Right atrium auricular region (tissue), 2 donors: ENCODE results near the gene ACBD4. TPM values are rescaled to one million over a fixed set of nuclear protein-coding genes. Genes with fewer than 3 reads are reported as not detected.

Source experiments
- DNase-seq: peaks from one replicate; pipeline ENCODE4 v3.0.0-alpha.2; 2019; ENCODE audit warnings: low spot score
- H3K27ac ChIP-seq, 2 donors: fragments of 200-600 bp; sonication (generic); 1 replicate in 1 of 2; 2 replicates in 1 of 2; pipeline ENCODE4 v1.5.1; 2016 to 2019
- H3K27me3 ChIP-seq, 2 donors: fragments of 200-600 bp; sonication (generic); one replicate each; pipeline versions ENCODE4 v1.5.1 to v1.6.0; 2017 to 2019
- H3K36me3 ChIP-seq: fragments of 200-600 bp; sonication (generic); one replicate; pipeline ENCODE4 v1.5.1; 2016
- H3K4me1 ChIP-seq, 2 donors: fragments of 200-600 bp; sonication (generic); one replicate each; pipeline versions ENCODE4 v1.5.1 to v1.6.0; 2017 to 2019
- H3K4me3 ChIP-seq, 2 donors: fragments of 200-600 bp; sonication (generic); 1 replicate in 1 of 2; 2 replicates in 1 of 2; pipeline ENCODE4 v1.5.1; 2017 to 2019; ENCODE audit warnings: mild to moderate bottlenecking in 1 of 2, moderate library complexity in 1 of 2
- H3K9me3 ChIP-seq, 2 donors: fragments of 200-600 bp; sonication (generic); one replicate each; pipeline ENCODE4 v1.5.1; 2019
- total RNA-seq, 2 donors: library from RNA; depleted of rRNA; stranded (reverse); fragments of >200 nt; gene quantifications; one replicate each; pipeline ENCODE4 v1.1.0, GENCODE V29; 2016
- TF ChIP-seq, protein P1 (sequence below), 2 donors: fragments of 200-600 bp; sonication (generic); IDR thresholded peaks; one replicate each; pipeline ENCODE4 v1.5.1; 2019; ENCODE audit warnings: antibody characterized with exemption in 2 of 2

ACBD4 gene
- total RNA-seq, 2 donors from 2014 or later = 9.0 to 9.4 TPM

DNA sequence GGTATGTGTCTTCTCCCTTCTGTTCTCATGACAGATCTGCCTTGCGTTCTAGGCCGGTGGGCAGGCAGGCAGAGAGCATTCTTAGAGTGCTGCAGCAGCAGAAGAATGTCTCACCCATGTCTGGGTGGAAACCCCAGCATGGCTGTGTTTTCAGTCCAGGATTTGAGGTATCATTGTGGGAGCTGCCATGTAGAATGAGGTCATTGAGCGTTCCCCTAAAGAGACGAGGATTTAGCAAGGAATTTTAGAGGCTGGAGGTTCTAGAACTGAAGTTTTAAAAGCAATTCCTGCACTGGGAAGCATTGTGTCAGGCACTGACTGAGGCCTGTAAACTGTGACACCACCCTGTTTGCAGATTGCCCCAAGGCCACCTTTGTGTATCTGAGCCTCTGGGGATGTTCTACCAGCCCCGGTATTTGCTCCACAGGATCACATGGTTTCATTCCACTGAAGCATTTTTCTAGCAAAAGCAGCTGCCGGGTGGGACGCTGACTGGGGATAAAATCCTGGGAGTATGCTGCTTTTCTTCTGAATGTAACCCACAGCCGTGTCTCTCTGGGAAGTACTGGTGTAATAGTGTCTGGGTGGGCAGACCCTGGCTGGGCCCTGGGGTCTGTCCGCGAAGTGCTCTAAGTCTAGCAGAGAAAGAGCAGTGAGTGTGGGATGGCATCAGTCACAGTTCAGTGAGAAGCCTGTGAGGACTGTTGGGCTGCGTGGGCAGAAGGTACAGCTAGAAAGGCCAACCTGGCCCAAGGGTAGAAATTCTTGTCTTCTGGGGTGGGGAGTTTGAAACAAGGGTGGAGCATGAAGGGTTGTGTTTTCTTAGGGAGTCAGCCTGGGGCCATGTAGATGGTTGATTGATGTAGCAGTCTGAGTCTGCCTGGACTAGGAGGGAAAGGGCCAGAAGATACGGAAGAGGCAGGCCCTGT, 33.3 kb upstream of the ACBD4 start:
- Histone ChIP-seq H3K36me3 (peaks cover 94% of the 10 kb centered on the region), H3K4me1 (peaks cover 0 to 58% of the 10 kb centered on the region in 2 donors), H3K9me3 (no peaks in the 10 kb centered on the region), H3K27ac (peak overlapping the region; percentile 72 to 87), H3K27me3 (no peaks in the 10 kb centered on the region), H3K4me3 (no peak overlapping the region)
- TF ChIP-seq, protein P1, sequence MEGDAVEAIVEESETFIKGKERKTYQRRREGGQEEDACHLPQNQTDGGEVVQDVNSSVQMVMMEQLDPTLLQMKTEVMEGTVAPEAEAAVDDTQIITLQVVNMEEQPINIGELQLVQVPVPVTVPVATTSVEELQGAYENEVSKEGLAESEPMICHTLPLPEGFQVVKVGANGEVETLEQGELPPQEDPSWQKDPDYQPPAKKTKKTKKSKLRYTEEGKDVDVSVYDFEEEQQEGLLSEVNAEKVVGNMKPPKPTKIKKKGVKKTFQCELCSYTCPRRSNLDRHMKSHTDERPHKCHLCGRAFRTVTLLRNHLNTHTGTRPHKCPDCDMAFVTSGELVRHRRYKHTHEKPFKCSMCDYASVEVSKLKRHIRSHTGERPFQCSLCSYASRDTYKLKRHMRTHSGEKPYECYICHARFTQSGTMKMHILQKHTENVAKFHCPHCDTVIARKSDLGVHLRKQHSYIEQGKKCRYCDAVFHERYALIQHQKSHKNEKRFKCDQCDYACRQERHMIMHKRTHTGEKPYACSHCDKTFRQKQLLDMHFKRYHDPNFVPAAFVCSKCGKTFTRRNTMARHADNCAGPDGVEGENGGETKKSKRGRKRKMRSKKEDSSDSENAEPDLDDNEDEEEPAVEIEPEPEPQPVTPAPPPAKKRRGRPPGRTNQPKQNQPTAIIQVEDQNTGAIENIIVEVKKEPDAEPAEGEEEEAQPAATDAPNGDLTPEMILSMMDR (IDR thresholded peaks at IDR 0.05) = no peak
- DNase-seq = no peak

DNA sequence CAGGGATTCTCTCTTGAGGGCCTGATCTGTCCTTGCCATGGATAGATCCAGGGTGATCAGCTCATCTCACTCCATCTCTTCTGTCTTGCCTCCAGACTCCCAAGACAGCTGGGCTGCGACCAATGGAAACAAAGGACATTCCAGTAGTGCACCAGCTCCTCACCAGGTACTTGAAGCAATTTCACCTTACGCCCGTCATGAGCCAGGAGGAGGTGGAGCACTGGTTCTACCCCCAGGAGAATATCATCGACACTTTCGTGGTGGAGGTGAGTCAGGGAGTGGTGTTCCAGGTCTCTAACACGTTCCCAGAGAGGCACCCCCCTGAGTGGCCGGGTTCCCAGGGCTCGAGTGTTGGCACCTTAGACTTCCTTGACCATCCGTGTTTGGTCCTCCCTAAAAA, 32.6 kb upstream of the ACBD4 start:
- Histone ChIP-seq H3K4me3 (no peak overlapping the region), H3K9me3 (no peaks in the 10 kb centered on the region), H3K27me3 (no peaks in the 10 kb centered on the region), H3K27ac (peak overlapping the region; percentile 72 to 87), H3K4me1 (peaks cover 0 to 65% of the 10 kb centered on the region in 2 donors), H3K36me3 (peaks cover 94% of the 10 kb centered on the region)
- TF ChIP-seq, protein P1 (IDR thresholded peaks at IDR 0.05) = no peak
- DNase-seq = no peak

DNA sequence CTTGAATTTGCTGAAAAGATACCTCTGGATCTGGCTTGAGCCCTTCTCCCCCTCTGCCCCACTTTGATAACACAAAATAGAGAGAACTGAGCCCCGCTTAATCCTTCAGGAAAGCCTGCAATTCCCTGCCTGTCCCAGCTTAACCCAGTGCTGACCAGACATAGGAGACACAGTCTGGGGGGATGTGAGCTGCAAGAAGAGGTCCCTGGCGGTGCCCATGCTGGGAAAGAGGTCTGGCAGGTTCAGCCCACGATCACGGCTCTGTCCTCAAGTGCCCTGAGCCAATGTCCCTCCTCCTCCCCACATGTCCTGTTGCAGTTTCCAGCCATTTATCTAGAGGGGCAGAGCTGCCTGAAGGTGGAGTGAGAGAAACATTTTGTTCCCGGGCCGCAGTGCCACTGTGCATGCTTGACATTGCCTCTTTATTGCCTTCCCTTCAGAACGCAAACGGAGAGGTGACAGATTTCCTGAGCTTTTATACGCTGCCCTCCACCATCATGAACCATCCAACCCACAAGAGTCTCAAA, 32.2 kb upstream of the ACBD4 start:
- no peaks in the 10 kb centered on the region for H3K27me3 ChIP-seq
- TF ChIP-seq, protein P1 (IDR thresholded peaks at IDR 0.05) = no peak
- no peak overlapping the region for H3K4me3 ChIP-seq
- peaks cover 0 to 66% of the 10 kb centered on the region in 2 donors for H3K4me1 ChIP-seq
- peaks cover 94% of the 10 kb centered on the region for H3K36me3 ChIP-seq
- no peak for DNase-seq
- no peaks in the 10 kb centered on the region for H3K9me3 ChIP-seq
- peak overlapping the region; percentile 72 to 87 for H3K27ac ChIP-seq

DNA sequence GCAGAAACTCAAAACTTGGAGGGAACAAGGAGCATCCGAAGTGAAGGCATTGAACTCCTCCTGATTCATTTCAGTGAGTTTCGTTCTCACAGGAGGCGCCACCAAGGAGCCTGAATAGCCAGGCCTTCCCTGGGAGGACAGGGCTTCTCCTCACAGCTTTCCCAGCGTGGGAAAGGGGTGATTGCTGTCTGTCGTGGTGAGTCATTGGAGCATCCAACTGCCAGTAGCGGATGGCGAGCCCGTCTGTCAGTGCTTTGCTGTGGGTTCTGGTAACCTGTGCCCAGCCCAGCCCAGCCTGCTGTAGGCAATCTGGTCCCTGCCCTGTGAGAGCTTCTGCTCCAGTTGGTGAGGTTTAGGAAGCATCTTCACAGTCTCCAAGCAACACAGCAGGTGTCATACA, 31.5 kb upstream of the ACBD4 start:
- Histone ChIP-seq H3K9me3 (no peaks in the 10 kb centered on the region), H3K4me1 (peaks cover 0 to 64% of the 10 kb centered on the region in 2 donors), H3K36me3 (peaks cover 96% of the 10 kb centered on the region), H3K27ac (peak overlapping the region; percentile 72 to 87), H3K27me3 (no peaks in the 10 kb centered on the region), H3K4me3 (no peak overlapping the region)
- TF ChIP-seq, protein P1 (IDR thresholded peaks at IDR 0.05) = no peak
- no peak for DNase-seq

DNA sequence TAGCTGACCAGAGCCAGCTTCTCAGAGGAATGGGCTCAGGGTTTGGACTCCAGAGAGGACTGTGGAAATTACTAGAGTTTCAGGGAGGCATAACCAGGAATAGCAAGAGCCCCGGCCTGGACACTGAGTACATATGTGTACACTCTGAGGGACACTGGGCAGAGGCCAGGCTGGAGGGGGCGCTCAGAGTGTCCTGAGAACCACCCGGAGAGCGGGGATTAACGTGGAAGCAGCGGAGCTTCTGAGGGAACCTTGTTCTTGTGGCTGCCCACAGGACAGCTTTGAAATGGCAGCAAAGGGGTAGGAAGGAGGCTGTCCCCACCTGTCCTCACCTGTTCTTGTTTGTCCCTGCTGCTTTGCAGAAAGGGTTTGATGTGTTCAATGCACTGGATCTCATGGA, 31.0 kb upstream of the ACBD4 start:
- TF ChIP-seq, protein P1 (IDR thresholded peaks at IDR 0.05) = no peak
- H3K4me1 ChIP-seq = peaks cover 0 to 68% of the 10 kb centered on the region in 2 donors
- no peak overlapping the region for H3K4me3 ChIP-seq
- H3K27ac ChIP-seq = peak overlapping the region; percentile 72 to 87
- peaks cover 94% of the 10 kb centered on the region for H3K36me3 ChIP-seq
- no peak for DNase-seq
- no peaks in the 10 kb centered on the region for H3K9me3 ChIP-seq
- no peaks in the 10 kb centered on the region for H3K27me3 ChIP-seq
